PC-3 (cell line): ENCODE results near the gene CHURC1.

Experiments
- CTCF ChIP-seq: fragments of 300-600 bp; sonication (generic); conservative IDR thresholded peaks from 2 replicates; pipeline ENCODE4 v1.5.1; 2017; ENCODE audit warnings: antibody characterized with exemption, low read depth, mild to moderate bottlenecking, low read length
- EZH2 ChIP-seq: fragments of 300-600 bp; sonication (generic); IDR thresholded peaks from one replicate; pipeline ENCODE4 v1.6.1; 2017; ENCODE audit warnings: antibody characterized with exemption, mild to moderate bottlenecking, low read length; ENCODE audit not compliant: unreplicated experiment
- EZH2phosphoT487 ChIP-seq: fragments of 300-600 bp; sonication (generic); IDR thresholded peaks from 2 replicates; pipeline ENCODE4 v1.6.1; 2018; ENCODE audit warnings: mild to moderate bottlenecking, antibody characterized with exemption, low read length, borderline replicate concordance

- TF ChIP-seq CTCF = no peak
- TF ChIP-seq EZH2 = no peak
- TF ChIP-seq EZH2phosphoT487 = no peak
Observed at GRCh38 chr14:64940336-64940910, 26.2 kb downstream of the CHURC1 start.
